OCI-LY1 (cell line): ENCODE measurements around the gene ENDOV.

Experiments used
- EZH2 ChIP-seq: fragments of 200-600 bp; sonication (generic), shearing (Covaris generic); IDR thresholded peaks from 2 replicates; pipeline ENCODE4 v1.8.0; 2017; ENCODE audit warnings: borderline replicate concordance, mixed run types, mild to moderate bottlenecking, antibody characterized with exemption, low read length, moderate library complexity, mixed read lengths
- TF ChIP-seq, protein P1 (sequence below): fragments of 200-600 bp; sonication (generic), shearing (Covaris generic); IDR thresholded peaks from 2 replicates; pipeline ENCODE4 v1.5.1; 2017; ENCODE audit warnings: mild to moderate bottlenecking, antibody characterized with exemption, low read length, moderate library complexity, mixed read lengths

GRCh38 chr17:80460429-80460834 lies 45.5 kb downstream of the ENDOV start:
- TF ChIP-seq, protein P1, sequence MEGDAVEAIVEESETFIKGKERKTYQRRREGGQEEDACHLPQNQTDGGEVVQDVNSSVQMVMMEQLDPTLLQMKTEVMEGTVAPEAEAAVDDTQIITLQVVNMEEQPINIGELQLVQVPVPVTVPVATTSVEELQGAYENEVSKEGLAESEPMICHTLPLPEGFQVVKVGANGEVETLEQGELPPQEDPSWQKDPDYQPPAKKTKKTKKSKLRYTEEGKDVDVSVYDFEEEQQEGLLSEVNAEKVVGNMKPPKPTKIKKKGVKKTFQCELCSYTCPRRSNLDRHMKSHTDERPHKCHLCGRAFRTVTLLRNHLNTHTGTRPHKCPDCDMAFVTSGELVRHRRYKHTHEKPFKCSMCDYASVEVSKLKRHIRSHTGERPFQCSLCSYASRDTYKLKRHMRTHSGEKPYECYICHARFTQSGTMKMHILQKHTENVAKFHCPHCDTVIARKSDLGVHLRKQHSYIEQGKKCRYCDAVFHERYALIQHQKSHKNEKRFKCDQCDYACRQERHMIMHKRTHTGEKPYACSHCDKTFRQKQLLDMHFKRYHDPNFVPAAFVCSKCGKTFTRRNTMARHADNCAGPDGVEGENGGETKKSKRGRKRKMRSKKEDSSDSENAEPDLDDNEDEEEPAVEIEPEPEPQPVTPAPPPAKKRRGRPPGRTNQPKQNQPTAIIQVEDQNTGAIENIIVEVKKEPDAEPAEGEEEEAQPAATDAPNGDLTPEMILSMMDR = no peak
- no peak for TF ChIP-seq EZH2
